ENCODE data around the gene HM13. TPM values are rescaled to one million over a fixed set of nuclear protein-coding genes. Genes with fewer than 3 reads are reported as not detected.
A peak's percentile ranks its signal among the peaks of the same experiment; 100 is the strongest.
"Not testable (repeated sequence)": the region's sequence is repeated elsewhere in the genome, so short reads cannot be mapped to it uniquely, and the experiment has no call there.

HM13 gene
- total and polyA plus RNA-seq, 9 donors: 30.2 to 158 (median 97.3) TPM

DNA sequence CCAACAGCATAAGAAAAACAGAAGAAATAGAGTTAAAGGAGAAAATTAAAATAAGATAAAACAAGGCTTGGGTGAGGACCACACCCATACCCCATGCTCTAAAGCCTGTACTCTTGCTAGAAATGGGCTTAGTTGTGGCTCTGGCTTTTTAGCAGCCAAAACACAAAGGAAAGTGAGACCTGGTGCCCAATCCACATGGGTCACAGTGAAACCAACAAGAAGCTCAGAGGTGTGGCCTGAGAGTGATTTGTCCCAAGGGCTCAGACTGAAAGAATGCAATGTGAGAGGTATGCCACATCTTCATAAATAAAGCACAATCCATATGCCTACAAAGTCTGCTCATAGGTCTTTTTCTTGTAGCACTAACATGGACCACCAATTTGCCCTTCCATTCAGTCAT, 21.1 kb downstream of the HM13 start:
- Histone ChIP-seq H3K27me3 (no peaks in the 10 kb centered on the region), H3K9me3 (no peaks in the 10 kb centered on the region), H3K27ac (no peak overlapping the region), H3K4me1 (ENCODE audit: insufficient read depth) (no peaks in the 10 kb centered on the region), H3K4me3 (no peak overlapping the region), H3K36me3 (no peaks in the 10 kb centered on the region)
- intact Hi-C loops (cut with DNase I): no loop called here
- no peak for DNase-seq
- TF ChIP-seq POLR2A (IDR thresholded peaks at IDR 0.05): no peak
- no peak for TF ChIP-seq EP300 (IDR thresholded peaks at IDR 0.05)
- TF ChIP-seq, protein P1, sequence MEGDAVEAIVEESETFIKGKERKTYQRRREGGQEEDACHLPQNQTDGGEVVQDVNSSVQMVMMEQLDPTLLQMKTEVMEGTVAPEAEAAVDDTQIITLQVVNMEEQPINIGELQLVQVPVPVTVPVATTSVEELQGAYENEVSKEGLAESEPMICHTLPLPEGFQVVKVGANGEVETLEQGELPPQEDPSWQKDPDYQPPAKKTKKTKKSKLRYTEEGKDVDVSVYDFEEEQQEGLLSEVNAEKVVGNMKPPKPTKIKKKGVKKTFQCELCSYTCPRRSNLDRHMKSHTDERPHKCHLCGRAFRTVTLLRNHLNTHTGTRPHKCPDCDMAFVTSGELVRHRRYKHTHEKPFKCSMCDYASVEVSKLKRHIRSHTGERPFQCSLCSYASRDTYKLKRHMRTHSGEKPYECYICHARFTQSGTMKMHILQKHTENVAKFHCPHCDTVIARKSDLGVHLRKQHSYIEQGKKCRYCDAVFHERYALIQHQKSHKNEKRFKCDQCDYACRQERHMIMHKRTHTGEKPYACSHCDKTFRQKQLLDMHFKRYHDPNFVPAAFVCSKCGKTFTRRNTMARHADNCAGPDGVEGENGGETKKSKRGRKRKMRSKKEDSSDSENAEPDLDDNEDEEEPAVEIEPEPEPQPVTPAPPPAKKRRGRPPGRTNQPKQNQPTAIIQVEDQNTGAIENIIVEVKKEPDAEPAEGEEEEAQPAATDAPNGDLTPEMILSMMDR (IDR thresholded peaks at IDR 0.05): no peak

GRCh38 chr20:31536575-31536974, 22.3 kb downstream of the HM13 start:
- intact Hi-C loops (cut with DNase I): no loop called here
- Histone ChIP-seq H3K4me1 (ENCODE audit: insufficient read depth) (no peaks in the 10 kb centered on the region), H3K4me3 (no peak overlapping the region), H3K27ac (no peak overlapping the region), H3K27me3 (no peaks in the 10 kb centered on the region), H3K36me3 (no peaks in the 10 kb centered on the region), H3K9me3 (no peaks in the 10 kb centered on the region)
- TF ChIP-seq, protein P1 (IDR thresholded peaks at IDR 0.05): no peak
- TF ChIP-seq POLR2A (IDR thresholded peaks at IDR 0.05) (no peak), EP300 (IDR thresholded peaks at IDR 0.05) (no peak)
- no peak for DNase-seq
- 92 to 93% (median 92%) methylated on average over 5 of the region's 5 CpGs for WGBS, 3 donors

GRCh38 chr20:31537116-31537871, 23.1 kb downstream of the HM13 start:
- H3K27ac ChIP-seq: no peak overlapping the region
- TF ChIP-seq, protein P1 (IDR thresholded peaks at IDR 0.05): no peak
- TF ChIP-seq POLR2A (IDR thresholded peaks at IDR 0.05) (no peak), EP300 (IDR thresholded peaks at IDR 0.05) (no peak)
- intact Hi-C loops (cut with DNase I): no loop called here
- H3K4me3 ChIP-seq: no peak overlapping the region
- DNase-seq: no peak
- H3K4me1 ChIP-seq (ENCODE audit: insufficient read depth): no peaks in the 10 kb centered on the region
- no peaks in the 10 kb centered on the region for H3K36me3 ChIP-seq
- H3K9me3 ChIP-seq: no peaks in the 10 kb centered on the region
- H3K27me3 ChIP-seq: no peaks in the 10 kb centered on the region
- WGBS, 3 donors: 86 to 90% (median 89%) methylated on average over 8 of the region's 8 CpGs

- H3K27ac ChIP-seq: no peak overlapping the region
- 79 to 84% (median 80%) methylated on average over 4 of the region's 4 CpGs for WGBS, 3 donors
- H3K36me3 ChIP-seq: no peaks in the 10 kb centered on the region
- no peaks in the 10 kb centered on the region for H3K9me3 ChIP-seq
- H3K27me3 ChIP-seq: no peaks in the 10 kb centered on the region
- no peaks in the 10 kb centered on the region for H3K4me1 ChIP-seq (ENCODE audit: insufficient read depth)
- no peak overlapping the region for H3K4me3 ChIP-seq
- DNase-seq: no peak
- intact Hi-C loops (cut with DNase I): no loop called here
- no peak for TF ChIP-seq EP300 (IDR thresholded peaks at IDR 0.05)
Measured at GRCh38 chr20:31537890-31538289, 23.6 kb downstream of the HM13 start.

- no peaks in the 10 kb centered on the region for H3K4me1 ChIP-seq (ENCODE audit: insufficient read depth)
- H3K9me3 ChIP-seq: no peaks in the 10 kb centered on the region
- TF ChIP-seq EP300 (IDR thresholded peaks at IDR 0.05) (no peak), POLR2A (IDR thresholded peaks at IDR 0.05) (no peak)
- TF ChIP-seq, protein P1 (IDR thresholded peaks at IDR 0.05): no peak
- DNase-seq: no peak
- peak overlapping the region in 1 of 2 donors; percentile 11 for H3K27ac ChIP-seq
- no peak overlapping the region for H3K4me3 ChIP-seq
- WGBS, 3 donors: 93 to 96% (median 94%) methylated on average over 4 of the region's 4 CpGs
- H3K36me3 ChIP-seq: no peaks in the 10 kb centered on the region
- no peaks in the 10 kb centered on the region for H3K27me3 ChIP-seq
- intact Hi-C loops (cut with DNase I): no loop called here
Measured at GRCh38 chr20:31538326-31538725, 24.1 kb downstream of the HM13 start.

- H3K4me1 ChIP-seq (ENCODE audit: insufficient read depth); DNase-seq; H3K9me3 ChIP-seq; H3K4me3 ChIP-seq; intact Hi-C loops (cut with DNase I); H3K27ac ChIP-seq; H3K36me3 ChIP-seq; H3K27me3 ChIP-seq: not testable (repeated sequence)
- WGBS, 3 donors: 90 to 91% (median 90%) methylated on average over 3 of the region's 3 CpGs
Measured at GRCh38 chr20:31539636-31540035, 25.4 kb downstream of the HM13 start.

Measured in ovary (tissue), 9 donors.